Activated CD4-positive, alpha-beta T cell treated with anti-CD3 and anti-CD28 coated beads, Interleukin-2, Interleukin-6, amounts not matched to agents 100 ng/mL and 50 ng/mL, durations not matched to agents 16 hours and 8 hours (primary cell): ENCODE results near the gene SLC27A5.
A peak's percentile ranks its signal among the peaks of the same experiment; 100 is the strongest.
"Not testable (repeated sequence)": the region's sequence is repeated elsewhere in the genome, so short reads cannot be mapped to it uniquely, and the experiment has no call there.

Experiments used
- DNase-seq: peaks from one replicate; pipeline ENCODE4 v3.0.0-alpha.2; 2020

Gene SLC27A5

GRCh38 chr19:58521651-58522050, 9.9 kb upstream of the SLC27A5 start:
- no peak for DNase-seq

GRCh38 chr19:58520257-58520599, 8.4 kb upstream of the SLC27A5 start:
- no peak for DNase-seq

DNA sequence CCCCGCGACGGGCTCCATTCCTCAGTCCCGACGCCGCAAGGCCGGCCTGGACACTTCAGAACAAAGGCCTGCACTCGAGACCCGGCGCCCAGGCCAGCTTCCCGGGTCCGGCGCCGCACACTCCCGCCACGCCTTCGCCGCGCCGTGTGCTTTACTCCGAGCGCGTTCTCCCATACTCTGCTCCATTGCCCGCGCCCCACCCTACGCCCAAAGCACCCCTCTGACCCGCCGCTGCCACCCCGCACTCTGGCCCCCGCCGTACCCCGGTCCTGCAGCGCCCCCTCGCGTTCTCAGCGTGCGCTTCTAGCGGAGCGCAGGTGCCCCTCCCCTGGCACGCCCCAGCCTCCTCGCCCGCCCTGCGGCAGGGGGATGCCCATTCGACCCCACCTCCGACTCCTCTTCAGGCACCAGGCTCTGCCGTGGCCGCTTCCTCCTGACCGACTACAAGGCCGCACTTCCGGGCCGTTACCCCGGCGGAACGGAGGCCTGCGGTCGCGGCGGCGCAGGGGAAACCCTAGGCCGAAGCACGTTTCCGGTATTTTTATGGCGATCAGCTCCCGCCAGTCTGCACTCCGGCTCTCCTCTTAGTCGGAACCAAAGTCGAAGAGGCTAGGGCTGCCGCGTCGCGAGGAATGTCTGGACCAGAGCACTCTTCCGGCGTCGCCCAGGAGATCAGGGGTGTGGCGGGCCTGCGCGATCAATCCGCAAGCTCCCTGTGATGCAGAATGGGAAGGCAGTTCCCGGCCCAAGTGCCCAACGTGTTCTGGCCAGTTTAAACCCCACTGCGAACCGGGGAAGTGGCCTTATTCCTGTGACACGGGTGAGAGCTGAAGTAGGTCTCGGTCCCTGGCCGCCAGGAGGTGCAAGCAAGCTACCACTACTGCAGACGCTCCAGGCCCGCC, 7.8 kb upstream of the SLC27A5 start, which contains the start of gene ZBTB45:
Gene ZBTB45, minus strand, starts transcription at position 456 of the 902 bp plus-strand sequence. CDS start 2,137 bp downstream, outside the sequence.
- peak; percentile 96 for DNase-seq

DNA sequence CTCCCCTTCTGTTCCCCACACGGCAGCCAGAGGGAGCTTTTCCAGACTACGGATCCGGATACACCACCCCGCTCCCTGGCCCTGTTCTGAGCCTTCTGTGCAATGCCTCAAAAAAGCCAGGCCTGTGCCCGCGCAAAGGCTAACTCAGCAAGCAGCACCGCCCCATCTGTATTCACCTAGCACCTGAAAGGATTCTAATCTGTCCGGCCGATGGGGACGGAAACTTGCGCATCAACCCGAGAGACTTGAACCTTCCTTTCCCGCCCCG, 7.2 kb upstream of the SLC27A5 start:
- peak; percentile 69 for DNase-seq

GRCh38 chr19:58518256-58519086, 6.7 kb upstream of the SLC27A5 start:
- DNase-seq, result peak; percentile 39

DNA sequence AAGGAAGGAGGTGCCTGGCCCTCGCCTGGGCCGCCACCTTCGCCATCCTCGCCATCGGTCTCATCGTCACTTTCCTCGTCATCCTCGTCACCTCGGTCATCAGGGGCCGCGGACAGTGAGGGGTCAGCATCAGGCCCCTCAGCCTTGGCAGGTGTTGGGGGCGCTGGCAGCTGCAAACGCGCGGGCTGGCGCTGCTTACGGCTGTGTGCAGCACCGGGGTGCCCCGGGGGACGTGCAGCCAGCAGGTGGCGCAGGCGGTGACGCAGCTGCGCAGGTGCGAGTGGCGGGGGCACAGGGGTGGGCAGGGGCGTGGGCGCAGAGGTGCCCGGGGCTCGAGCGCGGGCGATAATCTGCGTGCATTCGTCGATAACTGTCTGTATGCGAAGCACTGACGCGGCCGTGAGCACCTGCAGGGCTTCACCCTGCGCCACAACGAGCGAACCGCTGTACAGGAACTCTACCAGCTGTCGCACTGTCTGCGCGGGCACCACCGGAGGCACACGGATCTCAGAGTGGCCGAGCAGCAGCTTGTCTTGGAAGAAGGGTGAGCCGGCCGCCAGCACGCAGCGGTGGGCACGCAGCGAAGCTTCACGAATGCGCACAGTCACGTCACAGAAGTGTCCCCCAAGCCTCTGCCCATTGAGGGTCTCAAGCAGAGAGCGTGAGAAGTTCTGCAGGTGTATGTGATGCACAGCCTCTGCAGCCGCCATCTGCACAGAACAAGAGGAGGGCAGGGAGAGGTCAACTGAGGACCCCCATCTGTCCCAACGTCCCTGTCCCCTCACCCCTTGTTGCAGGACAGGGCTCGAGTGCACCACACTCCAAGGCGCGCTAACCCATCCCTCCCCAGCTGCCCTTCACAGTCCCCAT, 5.4 kb upstream of the SLC27A5 start:
- DNase-seq, result no peak

GRCh38 chr19:58516246-58516836, 4.5 kb upstream of the SLC27A5 start:
- no peak for DNase-seq

- DNase-seq, result no peak
These were observed 3.5 kb upstream of the SLC27A5 start for GRCh38 chr19:58515259-58515658.

- no peak for DNase-seq
These were observed 2.8 kb upstream of the SLC27A5 start for GRCh38 chr19:58514564-58515022.

GRCh38 chr19:58513694-58514563, 2.1 kb upstream of the SLC27A5 start:
- DNase-seq, result peak; percentile 99

DNA sequence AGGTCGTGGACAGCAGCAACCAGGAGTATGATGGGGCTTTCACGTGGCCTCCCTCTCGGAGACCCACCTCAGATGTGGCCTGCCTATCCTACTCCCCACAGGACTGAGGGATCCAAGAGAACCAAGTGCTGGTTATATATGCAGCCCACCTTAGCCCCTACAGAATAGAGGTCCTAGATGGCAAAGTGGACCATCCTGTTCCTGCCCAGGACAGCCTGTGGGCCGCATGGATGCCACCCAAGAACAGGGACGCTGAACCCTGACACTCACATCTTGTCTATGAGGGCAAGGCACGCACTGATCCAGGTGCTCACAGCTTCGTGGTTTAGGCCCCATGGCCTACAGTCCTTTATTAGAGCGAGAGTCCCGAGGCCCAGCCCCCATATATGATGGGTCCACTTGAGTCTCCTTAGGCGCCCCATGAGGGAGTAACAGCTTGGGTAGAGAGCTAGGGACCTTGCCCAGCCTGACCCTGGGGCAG, 1.5 kb upstream of the SLC27A5 start:
- DNase-seq, result no peak

DNA sequence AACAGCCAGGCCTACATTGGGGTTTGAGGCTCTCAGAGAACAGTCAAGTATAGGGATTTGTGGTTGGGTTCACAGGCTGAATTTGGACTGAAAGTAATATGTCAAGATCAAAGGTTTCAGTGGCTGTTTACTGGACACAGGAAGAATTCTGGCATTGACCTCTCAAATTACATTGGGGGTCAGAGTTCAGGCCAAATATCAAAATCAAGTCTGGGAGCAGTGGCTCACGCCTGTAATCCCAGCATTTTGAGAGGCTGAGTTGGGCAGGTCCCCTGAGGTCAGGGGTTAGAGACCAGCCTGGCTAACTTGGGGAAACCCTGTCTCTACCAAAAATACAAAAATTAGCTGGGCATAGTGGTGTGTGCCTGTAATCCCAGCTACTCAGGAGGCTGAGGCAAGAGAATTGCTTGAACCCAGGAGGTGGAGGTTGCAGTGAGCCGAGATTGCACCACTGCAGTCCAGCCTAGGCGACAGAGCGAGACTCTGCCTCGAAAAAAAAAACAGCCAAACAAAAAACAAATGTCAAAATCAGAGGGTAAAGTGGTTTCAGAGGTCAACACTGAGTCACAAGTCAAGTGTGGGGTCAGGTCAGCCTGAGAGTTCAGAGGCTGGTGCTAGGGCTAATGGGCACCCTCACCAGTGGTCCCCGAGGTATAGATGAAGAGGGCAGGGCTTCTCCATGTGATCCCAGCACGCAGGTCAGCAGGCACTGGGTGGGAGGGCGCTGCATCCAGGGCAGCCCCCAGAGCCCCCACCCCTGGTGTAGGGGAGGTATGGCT, 1.5 kb downstream of the SLC27A5 start:
- no peak for DNase-seq

GRCh38 chr19:58509731-58510083, 2.1 kb downstream of the SLC27A5 start:
- DNase-seq, result no peak

DNA sequence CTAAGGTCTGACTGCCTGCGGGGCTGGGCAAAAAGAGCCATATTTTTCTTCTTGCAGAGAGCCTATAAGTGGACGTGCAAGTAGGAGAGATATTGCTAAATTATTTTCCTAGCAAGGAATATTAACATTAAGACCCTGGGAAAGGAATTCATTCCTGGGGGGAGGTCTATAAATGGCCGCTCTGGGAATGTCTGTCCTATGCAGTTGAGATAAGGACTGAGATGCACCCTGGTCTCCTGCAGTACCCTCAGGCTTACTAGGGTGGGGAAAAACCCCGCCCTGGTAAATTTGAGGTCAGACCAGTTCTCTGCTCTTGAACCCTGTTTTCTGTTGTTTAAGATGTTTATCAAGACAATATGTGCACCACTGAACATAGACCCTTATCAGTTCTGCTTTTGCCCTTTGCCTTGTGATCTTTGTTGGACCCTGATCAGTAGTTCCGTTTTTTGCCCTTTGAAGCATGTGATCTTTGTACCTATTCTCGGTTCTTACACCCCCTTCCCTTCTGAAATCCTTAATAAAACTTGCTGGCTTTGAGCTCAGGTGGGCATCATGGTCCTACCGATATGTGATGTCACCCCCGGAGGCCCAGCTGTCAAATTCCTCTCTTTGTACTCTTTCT, 4.1 kb downstream of the SLC27A5 start:
- DNase-seq, result not testable (repeated sequence)

DNA sequence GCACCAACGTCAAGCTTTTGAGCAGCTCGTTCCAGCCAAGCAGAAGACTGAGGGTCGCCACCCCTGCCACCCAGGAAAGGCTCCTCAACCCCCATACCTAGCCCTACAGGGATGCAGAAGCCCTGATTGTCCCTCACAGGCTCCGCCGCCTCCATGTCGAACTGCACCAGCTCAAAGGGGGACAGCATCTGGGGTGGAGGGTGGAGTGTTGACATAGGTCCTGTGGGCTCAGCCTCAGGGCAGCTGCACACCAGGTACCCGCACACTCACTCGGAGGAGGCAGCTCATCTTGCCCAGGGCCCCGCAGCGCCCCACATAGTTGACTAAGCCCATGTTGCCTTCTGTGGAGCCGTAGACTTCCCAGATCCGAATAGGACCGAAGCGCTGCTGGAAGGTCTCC, 11.6 kb downstream of the SLC27A5 start:
- DNase-seq, result no peak

DNA sequence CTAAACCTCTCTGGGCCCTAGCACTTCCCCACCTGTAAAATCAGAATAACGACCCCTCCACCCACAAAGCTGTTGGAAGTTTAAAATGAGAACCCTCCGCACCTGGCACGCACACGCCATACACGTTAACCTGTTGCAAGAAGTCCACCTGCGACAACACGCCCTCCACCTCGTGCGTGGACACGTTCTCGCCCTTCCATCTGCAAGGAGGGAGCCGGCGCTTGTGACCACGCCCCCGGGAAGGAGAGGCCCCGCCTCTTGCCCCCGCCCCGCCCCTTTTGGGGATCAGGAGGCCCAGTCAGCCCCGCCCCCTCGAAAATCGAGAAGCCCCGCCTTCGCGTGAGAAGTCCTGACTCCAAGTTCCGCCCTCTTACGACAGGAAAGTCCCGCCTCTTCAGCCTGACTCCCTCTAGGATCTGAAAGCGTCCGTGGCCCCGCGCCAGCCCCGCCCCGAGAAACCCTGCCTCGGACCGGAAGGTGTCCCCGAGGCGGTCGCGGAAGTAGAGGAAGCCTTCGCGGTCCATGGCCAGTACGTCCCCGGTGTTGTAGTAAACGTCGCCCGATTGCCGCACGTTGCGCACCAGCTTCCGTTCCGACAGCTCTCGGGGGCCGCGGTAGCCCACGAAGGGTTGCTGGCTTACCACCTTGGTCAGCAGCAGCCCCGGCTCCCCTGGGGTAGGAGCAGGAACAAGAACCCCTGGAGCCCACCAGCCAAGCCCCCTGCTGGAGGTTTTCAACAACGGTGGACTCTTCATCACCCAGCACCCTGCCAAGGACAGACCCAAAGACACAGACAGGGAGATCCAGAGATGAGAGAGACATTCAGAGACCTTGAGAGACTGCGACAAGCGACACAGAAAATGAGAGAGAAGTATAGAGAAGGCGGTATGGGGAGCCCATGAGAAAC, 12.5 kb downstream of the SLC27A5 start:
- DNase-seq, result peak; percentile 100

GRCh38 chr19:58498316-58499020, 13.3 kb downstream of the SLC27A5 start:
- DNase-seq, result no peak

GRCh38 chr19:58497634-58498170, 14.1 kb downstream of the SLC27A5 start:
- no peak for DNase-seq
